ENCODE data around the gene SCCPDH. TPM values are rescaled to one million over a fixed set of nuclear protein-coding genes. Genes with fewer than 3 reads are reported as not detected.
"Not testable (repeated sequence)": the region's sequence is repeated elsewhere in the genome, so short reads cannot be mapped to it uniquely, and the experiment has no call there.

The SCCPDH gene
- total RNA-seq, 1 experiment from 2014 or later: 32.2 TPM

DNA sequence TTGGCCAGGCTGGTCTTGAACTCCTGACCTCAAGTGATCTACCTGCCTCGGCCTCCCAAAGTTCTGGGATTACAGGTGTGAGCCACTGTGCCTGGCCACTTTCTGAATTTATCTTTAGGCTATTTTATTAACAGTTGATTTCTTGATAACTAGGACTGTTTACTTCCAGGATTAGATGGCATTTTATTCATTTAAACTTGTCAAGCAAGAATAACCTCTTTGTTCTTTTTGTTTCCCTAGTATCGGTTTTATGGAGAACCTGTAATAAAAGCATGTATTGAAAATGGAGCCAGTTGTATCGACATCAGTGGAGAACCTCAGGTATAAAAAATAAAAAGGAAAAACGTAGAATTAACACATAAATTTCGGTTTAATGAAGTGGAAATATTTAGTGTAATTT lies 11.5 kb downstream of the SCCPDH start:
- no TSS peak for BruUV-seq (replicated peaks)

DNA sequence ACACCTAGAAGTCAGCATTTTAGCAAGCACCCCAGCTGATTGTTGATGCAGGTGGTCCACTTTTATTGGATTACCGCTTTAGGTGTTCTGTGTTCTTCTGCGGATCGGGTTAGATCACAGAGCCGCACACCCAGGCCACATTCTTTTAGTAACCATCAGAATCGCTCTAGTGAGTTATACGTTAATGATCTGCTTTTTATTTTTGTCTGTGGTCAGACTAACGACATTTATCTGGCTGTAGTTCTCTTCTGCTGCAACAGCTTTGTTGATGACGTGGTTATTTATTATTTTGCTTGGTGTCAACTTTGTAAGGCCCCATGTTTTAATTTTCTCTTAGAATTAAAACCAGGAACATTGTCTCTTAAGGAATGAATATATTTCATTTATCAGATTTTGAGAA lies 18.2 kb downstream of the SCCPDH start:
- intact Hi-C loops (cut with micrococcal nuclease): no loop called here
- no TSS peak for BruUV-seq (replicated peaks)
- TF ChIP-seq, protein P1, sequence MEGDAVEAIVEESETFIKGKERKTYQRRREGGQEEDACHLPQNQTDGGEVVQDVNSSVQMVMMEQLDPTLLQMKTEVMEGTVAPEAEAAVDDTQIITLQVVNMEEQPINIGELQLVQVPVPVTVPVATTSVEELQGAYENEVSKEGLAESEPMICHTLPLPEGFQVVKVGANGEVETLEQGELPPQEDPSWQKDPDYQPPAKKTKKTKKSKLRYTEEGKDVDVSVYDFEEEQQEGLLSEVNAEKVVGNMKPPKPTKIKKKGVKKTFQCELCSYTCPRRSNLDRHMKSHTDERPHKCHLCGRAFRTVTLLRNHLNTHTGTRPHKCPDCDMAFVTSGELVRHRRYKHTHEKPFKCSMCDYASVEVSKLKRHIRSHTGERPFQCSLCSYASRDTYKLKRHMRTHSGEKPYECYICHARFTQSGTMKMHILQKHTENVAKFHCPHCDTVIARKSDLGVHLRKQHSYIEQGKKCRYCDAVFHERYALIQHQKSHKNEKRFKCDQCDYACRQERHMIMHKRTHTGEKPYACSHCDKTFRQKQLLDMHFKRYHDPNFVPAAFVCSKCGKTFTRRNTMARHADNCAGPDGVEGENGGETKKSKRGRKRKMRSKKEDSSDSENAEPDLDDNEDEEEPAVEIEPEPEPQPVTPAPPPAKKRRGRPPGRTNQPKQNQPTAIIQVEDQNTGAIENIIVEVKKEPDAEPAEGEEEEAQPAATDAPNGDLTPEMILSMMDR (IDR thresholded peaks at IDR 0.05; ENCODE audit: unreplicated experiment): no peak
- no peak overlapping the region for H3K27ac Mint-ChIP-seq (ENCODE audit: low read depth, unreplicated experiment)
- peaks cover 2% of the 10 kb centered on the region for H3K9me3 Mint-ChIP-seq (ENCODE audit: unreplicated experiment)
- no peaks in the 10 kb centered on the region for H3K4me1 Mint-ChIP-seq (ENCODE audit: insufficient read depth, unreplicated experiment)
- peaks cover 54% of the 10 kb centered on the region for H3K36me3 Mint-ChIP-seq (ENCODE audit: insufficient read depth, unreplicated experiment)
- ChIA-PET POLR2A (interaction anchor here (1.6 kb wide), 1 partner anchor 52 kb away, joined by 4 read pairs; no protein-coding TSS in a partner anchor), CTCF (interaction anchor here (0.7 to 5.0 kb wide), 7 partner anchors 10 to 53 kb away, joined by 3 to 39 read pairs (median 6); no protein-coding TSS in a partner anchor)
- H3K27me3 Mint-ChIP-seq (ENCODE audit: insufficient read depth, unreplicated experiment): no peaks in the 10 kb centered on the region
- DNase-seq (ENCODE audit: unreplicated experiment): no peak
- H3K4me3 Mint-ChIP-seq (ENCODE audit: unreplicated experiment): no peak overlapping the region

More for the DNA sequence above, 11.5 kb downstream of the SCCPDH start:
- Mint-ChIP-seq H3K27me3 (ENCODE audit: insufficient read depth, unreplicated experiment) (no peaks in the 10 kb centered on the region), H3K9me3 (ENCODE audit: unreplicated experiment) (no peaks in the 10 kb centered on the region), H3K4me1 (ENCODE audit: insufficient read depth, unreplicated experiment) (no peaks in the 10 kb centered on the region), H3K36me3 (ENCODE audit: insufficient read depth, unreplicated experiment) (peaks cover 49% of the 10 kb centered on the region), H3K27ac (ENCODE audit: low read depth, unreplicated experiment) (no peak overlapping the region), H3K4me3 (ENCODE audit: unreplicated experiment) (no peak overlapping the region)
- CTCF ChIA-PET: interaction anchor here (0.7 to 4.5 kb wide), 5 partner anchors 8 to 117 kb away, joined by 3 to 25 read pairs (median 4); no protein-coding TSS in a partner anchor
- POLR2A ChIA-PET: interaction anchor here (0.6 to 1.4 kb wide), 3 partner anchors 11 to 166 kb away, joined by 3 to 4 read pairs (median 4); partner anchors contain the start of gene SCCPDH
- intact Hi-C loops (cut with micrococcal nuclease): no loop called here
- DNase-seq (ENCODE audit: unreplicated experiment): no peak
- TF ChIP-seq, protein P1 (IDR thresholded peaks at IDR 0.05; ENCODE audit: unreplicated experiment): no peak

DNA sequence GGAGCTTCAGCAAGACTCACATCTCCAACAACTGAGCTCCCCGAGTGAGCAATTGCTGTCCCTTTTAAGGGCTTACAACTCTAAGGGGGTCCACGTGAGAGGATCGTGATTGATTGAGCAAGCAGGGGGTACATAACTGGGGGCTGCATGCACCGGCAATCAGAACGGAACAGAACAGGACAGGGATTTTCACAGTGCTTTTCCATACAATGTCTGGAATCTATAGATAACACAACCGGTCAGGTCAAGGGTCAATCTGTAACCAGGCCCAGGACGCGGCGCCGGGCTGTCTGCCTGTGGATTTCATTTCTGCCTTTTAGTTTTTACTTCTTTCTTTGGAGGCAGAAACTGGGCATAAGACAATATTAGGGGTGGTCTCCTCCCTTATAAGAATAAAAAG lies 21.9 kb downstream of the SCCPDH start:
- POLR2A ChIA-PET; H3K27me3 Mint-ChIP-seq (ENCODE audit: insufficient read depth, unreplicated experiment); H3K27ac Mint-ChIP-seq (ENCODE audit: low read depth, unreplicated experiment); H3K4me3 Mint-ChIP-seq (ENCODE audit: unreplicated experiment); H3K9me3 Mint-ChIP-seq (ENCODE audit: unreplicated experiment); DNase-seq (ENCODE audit: unreplicated experiment); intact Hi-C loops (cut with micrococcal nuclease); BruUV-seq (replicated peaks): not testable (repeated sequence)
- H3K4me1 Mint-ChIP-seq (ENCODE audit: insufficient read depth, unreplicated experiment): peaks cover 12% of the 10 kb centered on the region
- peaks cover 35% of the 10 kb centered on the region for H3K36me3 Mint-ChIP-seq (ENCODE audit: insufficient read depth, unreplicated experiment)
- CTCF ChIA-PET: interaction anchor here (0.7 to 14.9 kb wide), 4 partner anchors 10 to 56 kb away, joined by 3 to 464 read pairs (median 4); no protein-coding TSS in a partner anchor

DNA sequence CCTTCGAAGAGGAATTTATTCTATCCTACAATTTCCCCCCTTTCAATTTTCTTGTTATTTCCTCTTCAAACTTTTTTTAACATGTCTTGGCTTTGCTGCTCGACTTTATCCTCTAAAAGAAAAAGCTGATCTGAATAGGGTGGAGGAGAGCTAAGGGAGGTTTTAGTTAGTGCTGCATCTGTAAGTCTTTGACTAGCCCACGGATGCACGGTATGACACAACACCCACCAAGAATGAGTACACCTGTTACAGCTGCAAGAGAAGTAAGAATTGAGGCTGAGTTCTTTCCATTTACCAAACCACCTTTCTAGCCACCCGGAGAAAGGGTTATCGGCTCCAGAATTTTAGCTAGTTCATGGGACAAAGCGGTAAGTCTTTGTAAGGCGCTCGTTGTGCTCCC lies 23.8 kb downstream of the SCCPDH start:
- TF ChIP-seq, protein P1 (IDR thresholded peaks at IDR 0.05; ENCODE audit: unreplicated experiment): no peak
- no peaks in the 10 kb centered on the region for H3K27me3 Mint-ChIP-seq (ENCODE audit: insufficient read depth, unreplicated experiment)
- peaks cover 12% of the 10 kb centered on the region for H3K4me1 Mint-ChIP-seq (ENCODE audit: insufficient read depth, unreplicated experiment)
- H3K27ac Mint-ChIP-seq (ENCODE audit: low read depth, unreplicated experiment): no peak overlapping the region
- no TSS peak for BruUV-seq (replicated peaks)
- no peak overlapping the region for H3K4me3 Mint-ChIP-seq (ENCODE audit: unreplicated experiment)
- ChIA-PET POLR2A (interaction anchor here (0.9 to 2.3 kb wide), 2 partner anchors 8 to 24 kb away, joined by 4 to 7 read pairs; partner anchors contain the start of gene SCCPDH), CTCF (interaction anchor here (0.6 to 14.9 kb wide), 5 partner anchors 21 to 1595 kb away, joined by 3 to 464 read pairs (median 3); no protein-coding TSS in a partner anchor)
- peaks cover 25% of the 10 kb centered on the region for H3K36me3 Mint-ChIP-seq (ENCODE audit: insufficient read depth, unreplicated experiment)
- intact Hi-C loops (cut with micrococcal nuclease): no loop called here
- DNase-seq (ENCODE audit: unreplicated experiment): no peak
- peaks cover 7% of the 10 kb centered on the region for H3K9me3 Mint-ChIP-seq (ENCODE audit: unreplicated experiment)

All from MCF 10A (cell line).